Stimulated activated CD8-positive, alpha-beta memory T cell treated with anti-CD3 and anti-CD28 coated beads, Interleukin-15, amount 100 ng/mL, for 24 hours (primary cell): Measurements from ENCODE around the gene SLC7A5.
"Not testable (repeated sequence)": the region's sequence is repeated elsewhere in the genome, so short reads cannot be mapped to it uniquely, and the experiment has no call there.

ENCODE experiments used
- DNase-seq: peaks from one replicate; pipeline ENCODE4 v3.0.0-alpha.2; 2020; ENCODE audit warnings: low read depth

The SLC7A5 gene

GRCh38 chr16:87869061-87869878 is at the start of gene SLC7A5:
TSS of gene SLC7A5 (minus strand) at chr16:87869507. CDS start at chr16:87869422, 85 bp downstream.
- DNase-seq: peak; percentile 88

GRCh38 chr16:87918338-87918737 is 49.0 kb upstream of the SLC7A5 start:
- DNase-seq: no peak

GRCh38 chr16:87917503-87917902 is 48.2 kb upstream of the SLC7A5 start:
- no peak for DNase-seq

GRCh38 chr16:87914812-87915211 is 45.5 kb upstream of the SLC7A5 start:
- no peak for DNase-seq

- DNase-seq: not testable (repeated sequence)
Measured at GRCh38 chr16:87914021-87914725, 44.9 kb upstream of the SLC7A5 start.

- DNase-seq: not testable (repeated sequence)
Measured at GRCh38 chr16:87912691-87913090, 43.4 kb upstream of the SLC7A5 start.

GRCh38 chr16:87911106-87911763 is 41.9 kb upstream of the SLC7A5 start:
- not testable (repeated sequence) for DNase-seq

GRCh38 chr16:87909203-87909935 is 40.1 kb upstream of the SLC7A5 start:
- peak; percentile 85 for DNase-seq

GRCh38 chr16:87908101-87908500 is 38.8 kb upstream of the SLC7A5 start:
- DNase-seq: not testable (repeated sequence)

GRCh38 chr16:87905521-87905920 is 36.2 kb upstream of the SLC7A5 start:
- not testable (repeated sequence) for DNase-seq

- not testable (repeated sequence) for DNase-seq
Measured at GRCh38 chr16:87904963-87905362, 35.7 kb upstream of the SLC7A5 start.

- not testable (repeated sequence) for DNase-seq
Measured at GRCh38 chr16:87900489-87900888, 31.2 kb upstream of the SLC7A5 start.

GRCh38 chr16:87897521-87898505 is 28.5 kb upstream of the SLC7A5 start:
- DNase-seq: no peak

GRCh38 chr16:87896924-87897520 is 27.7 kb upstream of the SLC7A5 start:
- not testable (repeated sequence) for DNase-seq

GRCh38 chr16:87896176-87896890 is 27.0 kb upstream of the SLC7A5 start:
- not testable (repeated sequence) for DNase-seq

GRCh38 chr16:87895641-87896141 is 26.4 kb upstream of the SLC7A5 start:
- DNase-seq: peak; percentile 45

GRCh38 chr16:87894005-87894404 is 24.7 kb upstream of the SLC7A5 start:
- DNase-seq: not testable (repeated sequence)

- DNase-seq: no peak
Measured at GRCh38 chr16:87891764-87892163, 22.5 kb upstream of the SLC7A5 start.

GRCh38 chr16:87889762-87890161 is 20.5 kb upstream of the SLC7A5 start:
- not testable (repeated sequence) for DNase-seq
